HL-60 (cell line): ENCODE results near the gene SLC22A4.

Experiments used
- DNase-seq, 2 experiments: peaks; one replicate each; pipeline ENCODE4 v3.0.0-alpha.2; 2010 to 2020; ENCODE audit warnings: low read depth in 1 of 2, low spot score in 1 of 2
- H3K27ac ChIP-seq: fragments of 250-450 bp; sonication (Bioruptor Pico); replicated peaks from 2 replicates; pipeline ENCODE4 v1.5.1; 2020; ENCODE audit warnings: mild to moderate bottlenecking, moderate library complexity
- H3K27me3 ChIP-seq: fragments of 250-450 bp; sonication (Bioruptor Pico); 2 replicates; pipeline ENCODE4 v1.5.1; 2021; ENCODE audit warnings: mild to moderate bottlenecking, moderate library complexity; ENCODE audit not compliant: insufficient read depth, poor library complexity, severe bottlenecking
- H3K4me3 ChIP-seq: replicated peaks from 2 replicates; pipeline ENCODE4 v1.5.1; 2011; ENCODE audit warnings: mild to moderate bottlenecking, control low read depth, low read length; ENCODE audit not compliant: insufficient read depth
- CTCF ChIP-seq: IDR thresholded peaks from one replicate; pipeline ENCODE4 v1.5.1; 2011; ENCODE audit warnings: low read length, control low read depth, inconsistent platforms; ENCODE audit not compliant: insufficient read depth
- GABPA ChIP-seq: IDR thresholded peaks from 2 replicates; pipeline ENCODE4 v1.6.1; 2012; ENCODE audit warnings: low read depth
- POLR2AphosphoS5 ChIP-seq: IDR thresholded peaks from 2 replicates; pipeline ENCODE4 v1.6.1; 2012; ENCODE audit warnings: low read depth
- REST ChIP-seq: IDR thresholded peaks from 2 replicates; pipeline ENCODE4 v1.6.1; 2012; ENCODE audit warnings: low read depth; ENCODE audit not compliant: insufficient replicate concordance
- SPI1 ChIP-seq: IDR thresholded peaks from 2 replicates; pipeline ENCODE4 v1.6.1; 2012; ENCODE audit warnings: low read depth, mild to moderate bottlenecking, borderline replicate concordance

SLC22A4 gene

GRCh38 chr5:132313961-132314432 is 19.8 kb downstream of the SLC22A4 start:
- no peak for DNase-seq
- no peak overlapping the region for H3K4me3 ChIP-seq
- no peak for TF ChIP-seq REST
- TF ChIP-seq SPI1, result no peak
- no peak for TF ChIP-seq CTCF
- no peak for TF ChIP-seq GABPA
- TF ChIP-seq POLR2AphosphoS5, result no peak
- no peaks in the 10 kb centered on the region for H3K27me3 ChIP-seq
- no peak overlapping the region for H3K27ac ChIP-seq

- Histone ChIP-seq H3K27ac (no peak overlapping the region), H3K4me3 (no peak overlapping the region), H3K27me3 (no peaks in the 10 kb centered on the region)
- no peak for DNase-seq
- TF ChIP-seq GABPA (no peak), REST (no peak), POLR2AphosphoS5 (no peak), CTCF (no peak), SPI1 (no peak)
These were observed 21.4 kb downstream of the SLC22A4 start for GRCh38 chr5:132315529-132316067.

GRCh38 chr5:132319975-132320374 is 25.8 kb downstream of the SLC22A4 start:
- H3K27ac ChIP-seq, result no peak overlapping the region
- no peak for TF ChIP-seq GABPA
- DNase-seq, result no peak
- no peak overlapping the region for H3K4me3 ChIP-seq
- no peaks in the 10 kb centered on the region for H3K27me3 ChIP-seq

- DNase-seq, result no peak
- Histone ChIP-seq H3K27ac (no peak overlapping the region), H3K27me3 (no peaks in the 10 kb centered on the region), H3K4me3 (no peak overlapping the region)
- no peak for TF ChIP-seq SPI1
- TF ChIP-seq REST, result no peak
These were observed 27.0 kb downstream of the SLC22A4 start for GRCh38 chr5:132321109-132321721.
